ENCODE data around the gene NAGLU.

- no peak for TF ChIP-seq CTCF (IDR thresholded peaks at IDR 0.05; ENCODE audit: low read depth, low read length, poor library complexity, severe bottlenecking)
- TF ChIP-seq EZH2phosphoT487 (IDR thresholded peaks at IDR 0.05; ENCODE audit: borderline replicate concordance, low read length): no peak
Measured at GRCh38 chr17:42514279-42514678, 21.8 kb upstream of the NAGLU start.

All from DOHH2 (cell line).